Measurements from ENCODE around the gene MYO1B.
"Not testable (repeated sequence)": the region's sequence is repeated elsewhere in the genome, so short reads cannot be mapped to it uniquely, and the experiment has no call there.

The MYO1B gene

GRCh38 chr2:191415858-191416257 lies 170.7 kb downstream of the MYO1B start:
- no peak for DNase-seq

GRCh38 chr2:191417746-191418145 lies 172.5 kb downstream of the MYO1B start:
- no peak for DNase-seq

- DNase-seq: no peak
Observed at GRCh38 chr2:191421950-191422349, 176.7 kb downstream of the MYO1B start.

- DNase-seq: no peak
Observed at GRCh38 chr2:191427031-191427430, 181.8 kb downstream of the MYO1B start.

- no peak for DNase-seq
Observed at GRCh38 chr2:191428141-191428540, 182.9 kb downstream of the MYO1B start.

- no peak for DNase-seq
Observed at GRCh38 chr2:191430476-191430875, 185.3 kb downstream of the MYO1B start.

- no peak for DNase-seq
Observed at GRCh38 chr2:191432121-191432520, 186.9 kb downstream of the MYO1B start.

GRCh38 chr2:191434072-191434471 lies 188.9 kb downstream of the MYO1B start:
- DNase-seq: no peak

GRCh38 chr2:191435141-191435540 lies 189.9 kb downstream of the MYO1B start:
- DNase-seq: no peak

GRCh38 chr2:191436368-191437055 lies 191.3 kb downstream of the MYO1B start:
- DNase-seq: no peak

- no peak for DNase-seq
Observed at GRCh38 chr2:191439481-191439880, 194.3 kb downstream of the MYO1B start.

- DNase-seq: no peak
Observed at GRCh38 chr2:191441496-191442214, 196.5 kb downstream of the MYO1B start.

- DNase-seq: no peak
Observed at GRCh38 chr2:191443446-191443845, 198.2 kb downstream of the MYO1B start.

GRCh38 chr2:191446910-191447309 lies 201.7 kb downstream of the MYO1B start:
- DNase-seq: no peak

- no peak for DNase-seq
Observed at GRCh38 chr2:191451116-191451515, 205.9 kb downstream of the MYO1B start.

GRCh38 chr2:191452065-191452464 lies 206.9 kb downstream of the MYO1B start:
- no peak for DNase-seq

GRCh38 chr2:191453761-191454160 lies 208.6 kb downstream of the MYO1B start:
- no peak for DNase-seq

GRCh38 chr2:191456506-191456905 lies 211.3 kb downstream of the MYO1B start:
- not testable (repeated sequence) for DNase-seq

- no peak for DNase-seq
Observed at GRCh38 chr2:191459158-191459557, 214.0 kb downstream of the MYO1B start.

GRCh38 chr2:191462370-191462769 lies 217.2 kb downstream of the MYO1B start:
- DNase-seq: no peak

GRCh38 chr2:191463790-191464189 lies 218.6 kb downstream of the MYO1B start:
- no peak for DNase-seq

- DNase-seq: no peak
Observed at GRCh38 chr2:191465766-191466420, 220.7 kb downstream of the MYO1B start.

- DNase-seq: no peak
Observed at GRCh38 chr2:191467113-191467512, 221.9 kb downstream of the MYO1B start.

- DNase-seq: no peak
Observed at GRCh38 chr2:191470306-191470705, 225.1 kb downstream of the MYO1B start.
